IPS-NIHi11 (cell line): ENCODE measurements around the gene LPP.
A peak's percentile ranks its signal among the peaks of the same experiment; 100 is the strongest.
"Not testable (repeated sequence)": the region's sequence is repeated elsewhere in the genome, so short reads cannot be mapped to it uniquely, and the experiment has no call there.

Experiments used
- DNase-seq: peaks from one replicate; pipeline ENCODE4 v3.0.0; 2012; ENCODE audit warnings: mixed read lengths, low spot score

Gene LPP

GRCh38 chr3:188440340-188440972, 286.5 kb downstream of the LPP start:
- DNase-seq: no peak

- no peak for DNase-seq
These were observed 288.5 kb downstream of the LPP start for GRCh38 chr3:188442430-188442829.

- DNase-seq: not testable (repeated sequence)
These were observed 291.2 kb downstream of the LPP start for GRCh38 chr3:188445175-188445574.

- DNase-seq: no peak
These were observed 292.1 kb downstream of the LPP start for GRCh38 chr3:188446014-188446413.

- no peak for DNase-seq
These were observed 292.8 kb downstream of the LPP start for GRCh38 chr3:188446766-188447165.

- no peak for DNase-seq
These were observed 294.9 kb downstream of the LPP start for GRCh38 chr3:188448813-188449212.

GRCh38 chr3:188449421-188449820, 295.5 kb downstream of the LPP start:
- DNase-seq: no peak

- no peak for DNase-seq
These were observed 298.3 kb downstream of the LPP start for GRCh38 chr3:188452158-188452772.

- no peak for DNase-seq
These were observed 299.8 kb downstream of the LPP start for GRCh38 chr3:188453431-188454384.

- no peak for DNase-seq
These were observed 301.8 kb downstream of the LPP start for GRCh38 chr3:188455748-188456147.

GRCh38 chr3:188458756-188459155, 304.8 kb downstream of the LPP start:
- DNase-seq: no peak

GRCh38 chr3:188465311-188465710, 311.4 kb downstream of the LPP start:
- no peak for DNase-seq

- DNase-seq: no peak
These were observed 314.2 kb downstream of the LPP start for GRCh38 chr3:188468196-188468595.

GRCh38 chr3:188468662-188469061, 314.7 kb downstream of the LPP start:
- peak; percentile 42 for DNase-seq

- DNase-seq: no peak
These were observed 315.4 kb downstream of the LPP start for GRCh38 chr3:188469228-188469885.

- no peak for DNase-seq
These were observed 316.7 kb downstream of the LPP start for GRCh38 chr3:188470508-188471130.

GRCh38 chr3:188471723-188472122, 317.8 kb downstream of the LPP start:
- no peak for DNase-seq

GRCh38 chr3:188472336-188472735, 318.4 kb downstream of the LPP start:
- DNase-seq: no peak

GRCh38 chr3:188473045-188473444, 319.1 kb downstream of the LPP start:
- DNase-seq: no peak

GRCh38 chr3:188473591-188474288, 319.8 kb downstream of the LPP start:
- no peak for DNase-seq

GRCh38 chr3:188476935-188477334, 323.0 kb downstream of the LPP start:
- DNase-seq: no peak
